Measurements from ENCODE around the gene ITIH5. TPM values are rescaled to one million over a fixed set of nuclear protein-coding genes. Genes with fewer than 3 reads are reported as not detected.

The ITIH5 gene
- total RNA-seq, 1 donor from 2014 or later: 19.4 TPM

DNA sequence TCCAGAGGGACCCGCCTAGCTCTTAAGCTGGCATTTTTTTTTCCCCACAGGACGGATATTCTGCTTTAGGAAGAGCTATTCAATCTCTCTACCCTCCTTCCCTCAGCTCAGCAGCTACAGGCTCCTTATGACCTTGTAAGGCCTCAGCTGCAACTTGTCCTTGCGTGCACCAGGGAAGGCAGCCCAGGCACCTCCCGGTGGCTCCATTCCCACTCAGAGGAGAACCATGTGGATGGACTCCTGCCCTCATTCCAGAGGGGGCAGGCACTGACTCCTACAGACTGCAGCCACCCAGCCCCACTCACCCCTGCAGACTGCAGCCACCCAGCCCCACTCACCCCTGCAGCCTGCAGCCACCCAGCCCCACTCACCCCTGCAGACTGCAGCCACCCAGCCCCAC is 73.7 kb downstream of the ITIH5 start:
- H3K27ac ChIP-seq: no peak overlapping the region
- no peaks in the 10 kb centered on the region for H3K4me1 ChIP-seq
- H3K27me3 ChIP-seq: no peaks in the 10 kb centered on the region
- intact Hi-C loops (cut with DNase I): no loop called here
- TF ChIP-seq, protein P1, sequence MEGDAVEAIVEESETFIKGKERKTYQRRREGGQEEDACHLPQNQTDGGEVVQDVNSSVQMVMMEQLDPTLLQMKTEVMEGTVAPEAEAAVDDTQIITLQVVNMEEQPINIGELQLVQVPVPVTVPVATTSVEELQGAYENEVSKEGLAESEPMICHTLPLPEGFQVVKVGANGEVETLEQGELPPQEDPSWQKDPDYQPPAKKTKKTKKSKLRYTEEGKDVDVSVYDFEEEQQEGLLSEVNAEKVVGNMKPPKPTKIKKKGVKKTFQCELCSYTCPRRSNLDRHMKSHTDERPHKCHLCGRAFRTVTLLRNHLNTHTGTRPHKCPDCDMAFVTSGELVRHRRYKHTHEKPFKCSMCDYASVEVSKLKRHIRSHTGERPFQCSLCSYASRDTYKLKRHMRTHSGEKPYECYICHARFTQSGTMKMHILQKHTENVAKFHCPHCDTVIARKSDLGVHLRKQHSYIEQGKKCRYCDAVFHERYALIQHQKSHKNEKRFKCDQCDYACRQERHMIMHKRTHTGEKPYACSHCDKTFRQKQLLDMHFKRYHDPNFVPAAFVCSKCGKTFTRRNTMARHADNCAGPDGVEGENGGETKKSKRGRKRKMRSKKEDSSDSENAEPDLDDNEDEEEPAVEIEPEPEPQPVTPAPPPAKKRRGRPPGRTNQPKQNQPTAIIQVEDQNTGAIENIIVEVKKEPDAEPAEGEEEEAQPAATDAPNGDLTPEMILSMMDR (IDR thresholded peaks at IDR 0.05): no peak
- DNase-seq (ENCODE audit: low spot score in 2 of 2): no peak
- no peaks in the 10 kb centered on the region for H3K9me3 ChIP-seq
- H3K36me3 ChIP-seq: no peaks in the 10 kb centered on the region
- no peak overlapping the region for H3K4me3 ChIP-seq

DNA sequence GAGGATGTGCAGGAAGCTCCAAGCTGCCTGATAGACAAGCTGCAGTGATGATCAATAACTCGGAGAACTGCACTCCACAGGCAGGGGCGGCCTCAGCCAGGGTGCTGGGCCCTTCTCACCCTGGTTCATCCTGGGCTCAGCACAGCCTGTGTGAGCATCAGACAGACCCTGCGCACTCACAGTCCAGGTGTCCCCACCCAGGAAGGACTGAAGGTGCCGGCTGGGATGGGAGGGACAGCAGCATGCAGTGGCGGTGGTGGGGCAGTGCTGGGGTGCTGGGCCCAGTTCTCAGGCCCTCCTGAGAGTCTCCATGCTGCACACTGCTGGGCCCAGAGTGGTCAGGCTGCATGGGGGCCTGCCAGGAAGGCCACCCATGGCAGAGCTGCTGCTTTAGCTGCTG is 74.1 kb downstream of the ITIH5 start:
- no peak overlapping the region for H3K27ac ChIP-seq

GRCh38 chr10:7590271-7590670 is 76.5 kb downstream of the ITIH5 start:
- H3K27ac ChIP-seq: no peak overlapping the region
- H3K4me1 ChIP-seq: no peaks in the 10 kb centered on the region
- DNase-seq (ENCODE audit: low spot score in 2 of 2): no peak
- H3K27me3 ChIP-seq: no peaks in the 10 kb centered on the region
- no peaks in the 10 kb centered on the region for H3K9me3 ChIP-seq
- intact Hi-C loops (cut with DNase I): no loop called here
- TF ChIP-seq, protein P1 (IDR thresholded peaks at IDR 0.05): no peak
- H3K4me3 ChIP-seq: no peak overlapping the region
- no peaks in the 10 kb centered on the region for H3K36me3 ChIP-seq

More for the DNA sequence above, 74.1 kb downstream of the ITIH5 start:
- Histone ChIP-seq H3K4me1 (no peaks in the 10 kb centered on the region), H3K9me3 (no peaks in the 10 kb centered on the region), H3K4me3 (no peak overlapping the region), H3K36me3 (no peaks in the 10 kb centered on the region), H3K27me3 (no peaks in the 10 kb centered on the region)
- intact Hi-C loops (cut with DNase I): no loop called here
- TF ChIP-seq, protein P1 (IDR thresholded peaks at IDR 0.05): no peak
- no peak for DNase-seq (ENCODE audit: low spot score in 2 of 2)

DNA sequence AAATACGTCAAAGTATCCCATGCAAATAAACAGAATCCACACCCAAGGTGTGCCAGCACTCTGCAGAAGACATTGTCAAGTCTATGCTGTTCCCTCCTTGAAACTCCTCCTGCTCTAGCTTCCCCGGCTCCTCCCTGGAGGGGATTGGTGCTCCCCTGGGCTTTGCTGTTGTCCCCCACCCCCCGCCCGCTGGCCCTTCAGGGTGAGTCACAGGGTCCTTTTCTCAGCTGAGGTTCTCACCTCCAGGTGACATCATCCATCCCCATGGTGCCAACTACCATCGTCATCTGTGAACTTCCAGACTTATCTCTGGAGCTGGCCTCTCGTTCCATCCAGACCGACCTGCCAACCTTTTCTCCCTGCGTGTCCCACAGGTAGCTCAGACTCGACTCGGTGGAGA is 77.0 kb downstream of the ITIH5 start:
- TF ChIP-seq, protein P1 (IDR thresholded peaks at IDR 0.05): no peak
- intact Hi-C loops (cut with DNase I): no loop called here

GRCh38 chr10:7587865-7588188 is 78.9 kb downstream of the ITIH5 start:
- intact Hi-C loops (cut with DNase I): no loop called here
- no peak for DNase-seq (ENCODE audit: low spot score in 2 of 2)

More for the DNA sequence above, 77.0 kb downstream of the ITIH5 start:
- Histone ChIP-seq H3K27me3 (no peaks in the 10 kb centered on the region), H3K9me3 (no peaks in the 10 kb centered on the region), H3K27ac (no peak overlapping the region), H3K36me3 (no peaks in the 10 kb centered on the region), H3K4me1 (no peaks in the 10 kb centered on the region), H3K4me3 (no peak overlapping the region)
- DNase-seq (ENCODE audit: low spot score in 2 of 2): no peak

More at GRCh38 chr10:7587865-7588188, 78.9 kb downstream of the ITIH5 start:
- TF ChIP-seq, protein P1 (IDR thresholded peaks at IDR 0.05): no peak
- Histone ChIP-seq H3K27ac (no peak overlapping the region), H3K36me3 (no peaks in the 10 kb centered on the region), H3K4me1 (no peaks in the 10 kb centered on the region), H3K27me3 (no peaks in the 10 kb centered on the region), H3K9me3 (no peaks in the 10 kb centered on the region), H3K4me3 (no peak overlapping the region)
